ENCODE measurements around the gene RNF5.

- TF ChIP-seq AFF4 (CRISPR knock-in tag; IDR thresholded peaks at IDR 0.05) (no peak), TOE1 (IDR thresholded peaks at IDR 0.05; ENCODE audit: borderline replicate concordance) (no peak), TOE1 (CRISPR knock-in tag; IDR thresholded peaks at IDR 0.05; ENCODE audit: borderline replicate concordance, low read depth) (no peak), ZNF785 (CRISPR knock-in tag; IDR thresholded peaks at IDR 0.05) (no peak), SIX5 (IDR thresholded peaks at IDR 0.05; ENCODE audit: borderline replicate concordance in 1 of 2, insufficient read depth in 1 of 2, low read depth in 1 of 2, low read length in 2 of 2) (no peak), CTCF (IDR thresholded peaks at IDR 0.05 in 2 of 3, conservative IDR thresholded peaks at IDR 0.05 in 1 of 3; ENCODE audit: insufficient read depth in 2 of 3, low read depth in 1 of 3, low read length in 3 of 3) (no peak), CBX8 (IDR thresholded peaks at IDR 0.05; ENCODE audit: borderline replicate concordance, extremely low read depth, low read depth, low read length, poor library complexity, severe bottlenecking) (no peak)
These were observed 10.9 kb upstream of the RNF5 start for GRCh38 chr6:32167154-32167760.

Measured in K562 (cell line).